IPS-11a (cell line): Measurements from ENCODE around the gene IGFBP6.

Experiments used
- H3K4me3 ChIP-seq: one replicate; pipeline ENCODE4 v1.5.1; 2013; ENCODE audit warnings: low read depth, low read length, control low read depth

IGFBP6 gene, protein sequence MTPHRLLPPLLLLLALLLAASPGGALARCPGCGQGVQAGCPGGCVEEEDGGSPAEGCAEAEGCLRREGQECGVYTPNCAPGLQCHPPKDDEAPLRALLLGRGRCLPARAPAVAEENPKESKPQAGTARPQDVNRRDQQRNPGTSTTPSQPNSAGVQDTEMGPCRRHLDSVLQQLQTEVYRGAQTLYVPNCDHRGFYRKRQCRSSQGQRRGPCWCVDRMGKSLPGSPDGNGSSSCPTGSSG

DNA sequence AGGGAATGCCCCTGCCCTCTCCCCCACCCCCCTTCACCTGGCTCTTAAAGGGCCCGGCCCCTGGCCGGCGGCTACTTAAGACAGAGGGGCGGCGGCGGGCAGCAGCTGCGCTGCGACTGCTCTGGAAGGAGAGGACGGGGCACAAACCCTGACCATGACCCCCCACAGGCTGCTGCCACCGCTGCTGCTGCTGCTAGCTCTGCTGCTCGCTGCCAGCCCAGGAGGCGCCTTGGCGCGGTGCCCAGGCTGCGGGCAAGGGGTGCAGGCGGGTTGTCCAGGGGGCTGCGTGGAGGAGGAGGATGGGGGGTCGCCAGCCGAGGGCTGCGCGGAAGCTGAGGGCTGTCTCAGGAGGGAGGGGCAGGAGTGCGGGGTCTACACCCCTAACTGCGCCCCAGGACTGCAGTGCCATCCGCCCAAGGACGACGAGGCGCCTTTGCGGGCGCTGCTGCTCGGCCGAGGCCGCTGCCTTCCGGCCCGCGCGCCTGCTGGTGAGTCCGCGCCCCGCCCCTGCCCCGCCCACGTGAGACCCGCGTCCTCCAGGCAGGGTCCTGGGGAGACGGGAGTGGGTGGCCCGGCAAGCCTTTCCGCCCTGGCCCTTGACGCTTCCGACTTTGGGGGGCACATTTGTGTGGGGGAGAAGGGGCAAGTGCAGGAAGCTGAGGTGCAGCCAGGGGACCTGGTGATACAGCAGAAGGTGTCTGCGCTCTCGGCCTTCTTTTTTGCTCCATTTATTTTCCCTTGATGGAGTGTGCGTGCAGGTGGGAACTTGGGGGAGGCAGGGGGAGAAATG lies at the start of gene IGFBP6:
Gene IGFBP6 (plus strand): TSS at position 104 of the 790 bp plus-strand sequence. CDS start 51 bp downstream, at position 155.
- H3K4me3 ChIP-seq = peak within 1 kb of the TSS; percentile 72

DNA sequence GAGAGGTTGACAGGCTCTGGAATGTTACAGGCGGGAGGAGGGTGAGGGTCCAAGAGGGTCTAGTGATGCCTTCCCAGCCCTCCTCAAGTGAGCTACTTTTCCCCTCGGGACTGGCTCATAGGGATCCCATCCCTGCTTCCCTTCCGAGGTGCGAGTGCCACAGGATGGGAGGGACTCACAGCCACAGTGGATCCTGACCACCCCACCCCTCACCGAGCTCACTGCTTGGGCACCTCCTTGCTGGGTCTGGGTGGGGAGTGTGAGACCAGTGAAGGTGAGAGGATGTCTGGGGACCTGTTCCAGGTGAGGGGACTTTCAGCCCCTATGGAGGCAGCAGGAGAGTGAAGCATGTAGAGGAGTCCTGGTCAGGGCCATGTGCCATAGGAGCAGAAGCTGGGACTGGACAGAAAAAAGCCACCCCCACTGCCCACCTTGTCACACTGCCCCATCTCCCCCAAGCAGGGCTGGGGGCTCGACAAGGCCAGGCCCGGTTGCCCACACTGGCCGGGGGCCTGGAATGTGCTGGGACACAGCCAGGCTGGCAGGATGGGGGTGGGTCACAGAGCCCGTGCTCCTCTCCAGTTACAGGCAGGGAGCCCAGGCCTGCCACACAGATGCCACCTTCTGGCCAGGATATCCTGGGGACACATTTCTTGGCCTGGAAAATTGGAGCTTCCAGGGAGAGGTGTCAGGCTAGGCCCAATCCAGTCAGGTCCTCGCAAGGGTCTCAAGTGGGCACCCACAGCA lies 49.3 kb upstream of the IGFBP6 start:
- H3K4me3 ChIP-seq = no peak overlapping the region

DNA sequence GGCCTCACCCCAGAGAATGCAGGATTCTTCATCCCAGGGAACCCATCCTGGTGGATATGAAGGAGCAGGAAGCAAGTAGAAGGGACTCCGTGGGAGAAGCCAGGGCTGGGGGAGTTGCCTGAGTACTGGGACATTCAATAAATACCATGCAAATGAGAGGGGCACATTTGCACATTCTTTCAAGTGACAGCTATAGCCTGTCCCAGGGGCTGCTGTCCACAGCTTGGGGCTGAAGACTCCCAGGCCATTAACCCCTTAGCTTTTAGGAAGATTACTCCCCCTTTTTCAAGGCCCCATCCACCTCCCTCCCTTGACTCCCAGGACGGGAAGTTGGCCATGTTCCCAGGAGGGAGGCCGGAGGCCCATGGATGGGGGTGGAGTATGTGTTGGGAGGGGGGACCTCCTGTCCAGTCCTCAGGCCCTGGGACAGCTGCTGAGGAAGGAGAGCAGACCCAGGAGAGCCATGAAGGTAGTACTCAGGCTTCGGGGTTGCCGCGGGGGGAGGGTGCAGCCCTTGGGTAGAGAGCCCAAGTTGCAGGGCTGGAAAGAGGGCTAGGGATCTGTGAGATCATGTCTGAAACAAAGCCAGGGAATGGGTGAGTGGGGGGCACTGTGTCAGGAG lies 48.6 kb upstream of the IGFBP6 start:
- no peak overlapping the region for H3K4me3 ChIP-seq

DNA sequence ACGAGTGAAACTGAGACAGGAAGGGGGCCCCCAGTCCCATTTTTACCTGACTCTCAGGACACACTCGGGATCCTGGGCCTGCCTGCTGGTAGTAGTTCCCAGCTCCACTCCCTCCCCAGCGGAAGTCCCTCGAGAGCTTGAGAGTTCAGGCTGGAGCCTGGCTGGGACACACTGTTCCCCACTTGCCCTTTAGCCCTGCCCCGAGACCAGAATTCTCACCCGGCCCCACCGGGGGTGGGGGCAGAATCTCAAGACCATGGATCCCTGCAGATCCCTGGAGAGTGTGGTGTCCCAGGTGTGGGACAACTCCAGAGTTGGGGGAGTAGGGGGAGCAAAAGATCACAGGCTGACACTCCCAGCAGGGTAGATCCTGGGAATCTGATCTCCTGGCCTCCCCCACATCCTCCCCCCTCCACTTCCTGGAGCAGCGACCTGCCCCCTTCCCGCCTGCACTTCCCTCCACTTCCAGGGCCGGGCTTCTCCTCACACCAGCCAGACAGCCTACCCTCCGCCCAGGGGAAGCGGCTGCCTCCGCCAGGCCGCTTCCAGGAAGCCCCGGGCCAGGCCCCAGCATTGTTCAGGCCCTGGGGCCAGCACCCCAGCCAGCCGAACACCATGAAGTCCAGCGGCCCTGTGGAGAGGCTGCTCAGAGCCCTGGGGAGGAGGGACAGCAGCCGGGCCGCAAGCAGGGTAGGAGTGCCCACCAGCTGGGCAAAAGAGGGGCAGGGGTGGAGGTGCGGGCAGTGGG lies 47.7 kb upstream of the IGFBP6 start, which contains the start of gene TNS2:
Gene TNS2 (plus strand): TSS at position 495 of the 748 bp plus-strand sequence. CDS start 121 bp downstream, at position 616.
- peak within 1 kb of the TSS; percentile 13 for H3K4me3 ChIP-seq

DNA sequence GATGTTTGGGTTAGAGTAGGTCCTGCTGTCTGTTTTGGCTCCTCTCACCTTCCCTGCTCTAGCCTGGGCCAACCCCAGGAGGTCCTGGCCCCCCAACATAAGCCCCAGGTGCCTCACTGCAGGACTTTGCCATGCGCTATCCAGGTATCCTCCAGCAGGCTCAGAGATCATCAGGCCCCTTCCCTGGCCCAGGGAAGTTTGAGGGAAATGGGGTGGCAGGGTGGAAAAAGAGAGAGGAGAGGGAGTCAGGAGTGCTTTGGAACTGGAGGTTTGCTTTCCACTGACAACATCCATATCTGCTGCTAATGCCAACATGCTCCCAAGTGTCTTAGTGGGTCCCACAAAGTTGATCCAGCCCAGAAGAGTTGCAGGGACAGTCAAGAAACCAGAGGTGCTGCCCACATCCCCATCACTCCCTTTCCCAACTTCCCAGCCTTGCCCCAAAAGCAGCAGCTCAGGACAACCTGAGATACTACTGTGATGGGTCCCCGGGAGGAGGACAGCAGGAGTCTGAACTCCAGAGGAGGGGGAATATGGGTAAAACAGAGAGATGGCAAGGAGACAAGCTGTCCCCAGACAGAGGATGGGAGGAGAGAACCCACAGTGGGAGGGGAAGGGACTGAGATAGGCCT lies 46.9 kb upstream of the IGFBP6 start:
- no peak overlapping the region for H3K4me3 ChIP-seq

DNA sequence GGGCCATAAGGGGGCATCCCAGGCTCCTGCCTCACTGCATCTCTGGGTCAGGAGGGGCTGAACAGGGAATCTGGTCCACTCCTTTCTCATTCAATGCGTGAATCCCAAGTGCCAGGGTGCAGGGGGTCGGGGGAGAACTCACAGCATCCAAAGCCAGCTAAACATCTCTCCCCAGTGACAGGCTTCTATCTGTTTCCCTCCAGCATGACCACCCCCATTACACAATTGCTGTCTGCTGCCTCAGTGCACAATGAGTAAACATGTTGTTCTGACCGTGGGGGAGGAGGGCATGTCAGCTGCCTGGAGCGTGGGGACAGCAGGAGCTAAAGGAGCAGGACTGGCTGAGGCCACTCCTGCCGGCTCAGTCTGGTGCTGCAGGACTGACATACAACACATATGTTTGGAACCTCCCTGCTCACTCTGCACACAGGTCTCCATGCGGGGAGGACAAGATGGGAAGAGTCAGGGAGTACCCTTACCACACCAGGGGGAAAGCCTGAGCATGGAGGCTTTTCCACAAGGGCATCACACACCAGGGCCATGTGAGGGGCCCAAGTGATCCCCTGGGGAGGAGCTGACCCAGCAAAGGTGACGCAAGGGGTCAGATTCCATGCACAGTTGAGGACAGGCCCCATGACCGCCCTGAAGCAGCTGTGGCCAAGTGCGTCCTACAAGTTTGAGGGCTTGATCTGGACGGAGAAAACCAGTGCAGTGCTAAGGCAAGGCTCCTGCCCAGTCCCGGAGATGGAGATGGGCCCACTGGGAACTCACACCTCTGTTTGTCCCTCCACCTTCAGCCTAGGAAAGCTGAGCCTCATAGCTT lies 46.2 kb upstream of the IGFBP6 start:
- no peak overlapping the region for H3K4me3 ChIP-seq

DNA sequence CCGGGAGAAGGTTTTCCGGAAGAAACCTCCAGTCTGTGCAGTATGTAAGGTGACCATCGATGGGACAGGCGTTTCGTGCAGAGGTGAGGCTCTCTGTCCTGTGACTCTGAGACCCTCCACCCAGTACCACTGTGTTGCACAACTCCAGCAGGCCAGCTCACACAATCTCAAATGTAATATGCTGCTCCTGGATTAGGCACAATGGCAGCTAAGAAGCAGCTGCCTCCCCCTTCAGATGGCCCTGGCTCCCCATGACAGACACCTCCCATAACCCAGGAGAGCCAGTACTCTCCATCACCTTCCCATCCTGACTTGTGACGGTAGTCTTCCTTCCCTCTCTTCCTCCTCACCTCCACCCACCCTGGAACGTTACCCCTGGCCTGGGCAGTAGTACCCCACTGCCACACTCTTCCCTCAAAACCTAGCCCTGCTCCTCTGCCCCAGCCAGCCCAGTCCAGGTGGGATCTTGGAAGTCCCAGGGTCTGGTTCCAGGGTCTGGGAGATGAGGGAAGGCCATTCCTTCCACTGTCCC lies 45.5 kb upstream of the IGFBP6 start:
- H3K4me3 ChIP-seq = no peak overlapping the region

DNA sequence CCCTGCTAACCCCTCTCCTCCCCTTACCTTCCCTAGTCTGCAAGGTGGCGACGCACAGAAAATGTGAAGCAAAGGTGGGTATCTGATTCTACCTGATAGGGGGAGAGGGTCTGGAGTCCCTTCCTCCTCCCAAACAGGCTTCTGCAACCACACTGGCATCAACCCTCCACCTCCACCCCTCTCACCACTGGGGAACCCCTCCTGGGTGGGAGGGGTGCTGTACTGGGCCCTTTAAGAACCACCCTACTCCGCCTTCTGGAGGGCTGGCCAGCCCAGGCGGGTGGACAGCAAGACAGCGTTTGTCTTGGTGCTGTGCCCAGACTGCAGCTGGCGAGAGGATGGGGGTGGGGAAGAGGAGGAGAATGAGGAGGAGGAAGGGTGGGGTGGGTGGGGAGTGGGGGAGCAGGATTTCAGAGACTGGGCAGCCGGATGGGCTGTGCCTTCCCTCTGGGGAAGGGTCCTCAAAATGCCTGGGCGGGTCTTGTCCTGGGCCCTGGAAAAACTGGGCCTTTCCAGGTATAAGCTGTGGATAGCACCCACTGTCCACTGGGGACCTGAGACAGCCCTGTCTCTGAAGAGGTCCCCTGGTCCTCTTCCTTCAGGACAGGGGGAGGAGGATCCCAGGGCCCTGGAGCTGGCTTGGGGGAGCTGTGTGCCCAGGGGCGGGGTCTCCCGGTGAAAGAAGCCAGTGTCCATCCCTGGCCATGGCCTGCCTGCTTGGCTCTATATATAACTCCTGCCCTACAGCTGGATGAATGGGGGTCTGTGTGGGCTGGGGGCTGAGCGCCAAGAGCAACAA lies 44.8 kb upstream of the IGFBP6 start:
- H3K4me3 ChIP-seq = no peak overlapping the region

DNA sequence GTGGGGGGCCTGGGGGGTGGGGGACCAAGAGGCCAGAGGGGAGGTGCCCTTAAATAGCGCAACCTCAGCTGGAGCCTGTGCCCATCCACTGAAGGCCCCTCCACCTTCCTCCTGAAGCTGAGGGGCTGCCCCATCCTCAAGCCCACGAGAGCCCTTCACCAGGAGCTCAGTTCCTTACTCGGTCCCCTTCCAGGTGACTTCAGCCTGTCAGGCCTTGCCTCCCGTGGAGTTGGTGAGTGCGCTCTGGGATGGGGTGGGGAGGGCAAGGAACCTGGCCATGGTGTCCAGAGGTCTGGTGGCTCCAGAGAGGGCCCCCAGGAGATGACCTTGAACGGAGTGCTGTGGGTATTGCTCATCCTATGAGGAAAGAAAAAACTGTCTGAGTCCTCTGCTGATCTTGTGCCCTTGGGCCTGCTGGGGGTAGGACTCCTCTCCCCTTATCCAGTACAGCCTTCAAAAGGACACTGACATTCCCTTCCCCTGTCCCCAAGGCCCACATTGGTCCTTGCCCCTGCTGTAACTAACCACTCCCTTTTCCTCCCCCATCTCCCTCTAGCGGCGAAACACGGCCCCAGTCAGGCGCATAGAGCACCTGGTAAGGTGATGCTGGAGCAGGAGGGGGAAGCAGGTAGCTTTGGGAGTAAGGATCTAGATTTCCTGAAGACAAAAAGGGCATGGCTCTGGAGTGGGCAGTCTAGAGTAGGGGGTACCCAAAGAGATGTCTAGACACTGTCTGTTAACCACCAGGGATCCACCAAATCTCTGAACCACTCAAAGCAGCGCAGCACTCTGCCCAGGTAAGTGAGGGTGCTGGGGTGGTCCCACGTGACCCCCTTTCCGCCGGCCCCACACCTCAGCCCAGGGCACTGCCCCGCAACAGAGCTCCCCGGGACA lies 44.0 kb upstream of the IGFBP6 start:
- H3K4me3 ChIP-seq = peak overlapping the region; percentile 79

DNA sequence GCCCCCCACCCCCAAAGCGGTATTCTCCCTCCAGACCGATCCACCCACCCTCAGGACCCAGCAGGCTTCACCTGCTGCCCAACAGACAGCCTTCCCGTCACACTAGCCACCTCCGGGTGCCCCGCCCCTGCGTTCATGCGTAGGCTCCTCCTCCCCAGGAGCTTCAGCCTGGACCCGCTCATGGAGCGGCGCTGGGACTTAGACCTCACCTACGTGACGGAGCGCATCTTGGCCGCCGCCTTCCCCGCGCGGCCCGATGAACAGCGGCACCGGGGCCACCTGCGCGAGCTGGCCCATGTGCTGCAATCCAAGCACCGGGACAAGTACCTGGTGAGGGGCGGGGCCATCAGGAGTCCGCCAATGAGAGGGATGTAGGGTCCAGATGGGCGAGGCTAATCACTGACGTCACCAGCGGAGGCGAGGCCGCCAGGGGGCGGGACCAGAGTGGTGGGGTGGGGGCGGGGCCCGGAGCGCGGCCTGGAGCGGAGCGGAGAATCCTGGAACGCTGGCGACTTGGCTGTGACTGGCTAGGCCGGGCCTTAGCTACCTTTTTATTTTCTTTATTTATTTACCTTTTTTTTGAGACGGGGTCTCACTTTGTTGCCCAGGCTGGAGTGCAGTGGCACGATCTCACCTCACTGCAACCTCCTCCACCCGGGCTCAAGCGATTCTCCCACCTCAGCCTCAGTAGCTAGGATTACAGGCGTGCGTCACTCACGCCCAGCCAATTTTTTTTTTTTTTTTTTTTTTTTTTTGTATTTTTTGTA lies 43.2 kb upstream of the IGFBP6 start:
- H3K4me3 ChIP-seq = peak overlapping the region; percentile 79

DNA sequence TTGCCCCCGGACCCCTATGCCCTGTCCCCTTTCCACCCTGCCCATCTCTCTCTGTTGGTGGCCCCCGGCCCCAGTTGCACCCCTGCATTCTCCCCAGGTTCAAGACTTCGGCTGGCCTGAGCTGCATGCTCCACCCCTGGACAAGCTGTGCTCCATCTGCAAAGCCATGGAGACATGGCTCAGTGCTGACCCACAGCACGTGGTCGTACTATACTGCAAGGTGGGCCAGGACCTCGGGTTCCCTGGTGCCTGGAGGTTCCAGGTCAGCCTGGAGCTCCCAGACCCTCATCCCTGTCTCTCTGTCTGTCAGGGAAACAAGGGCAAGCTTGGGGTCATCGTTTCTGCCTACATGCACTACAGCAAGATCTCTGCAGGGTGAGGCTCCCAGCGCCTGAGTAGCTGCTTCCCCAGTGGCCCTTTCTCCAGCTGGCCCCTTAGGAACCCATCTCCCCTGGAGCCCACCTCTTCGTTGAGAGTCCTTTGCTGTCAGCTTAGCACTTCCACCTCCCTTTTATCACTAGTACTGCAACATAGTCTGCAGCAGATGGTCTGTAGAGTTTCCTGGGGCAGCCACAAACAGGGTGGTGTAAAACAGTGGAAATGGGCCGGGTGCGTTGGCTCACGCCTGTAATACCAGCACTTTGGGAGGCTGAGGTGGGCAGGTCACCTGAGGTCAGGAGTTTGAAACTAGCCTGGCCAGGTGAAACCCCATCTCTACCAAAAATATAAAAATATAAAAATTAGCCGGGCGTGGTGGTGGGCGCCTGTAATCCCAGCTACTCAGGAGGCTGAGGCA lies 41.8 kb upstream of the IGFBP6 start:
- no peak overlapping the region for H3K4me3 ChIP-seq

DNA sequence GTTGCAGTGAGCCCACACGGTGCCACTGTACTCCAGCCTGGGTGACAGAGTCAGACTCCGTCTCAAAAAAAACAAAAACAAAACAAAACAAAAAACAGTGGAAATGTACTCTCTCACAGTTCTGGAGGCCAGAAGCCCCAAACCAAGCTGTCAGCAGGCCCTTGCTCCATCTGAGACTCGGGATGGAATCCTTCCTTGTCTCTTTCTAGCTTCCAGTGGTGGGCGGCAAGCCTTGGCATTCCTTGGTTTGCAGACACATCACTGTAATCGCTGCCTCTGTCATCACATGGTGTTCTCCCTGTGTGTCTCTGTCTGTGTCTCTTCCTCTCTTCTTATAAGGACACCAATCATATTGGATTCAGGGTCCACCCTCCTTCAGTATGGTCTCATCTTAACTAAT lies 41.2 kb upstream of the IGFBP6 start:
- H3K4me3 ChIP-seq = no peak overlapping the region

DNA sequence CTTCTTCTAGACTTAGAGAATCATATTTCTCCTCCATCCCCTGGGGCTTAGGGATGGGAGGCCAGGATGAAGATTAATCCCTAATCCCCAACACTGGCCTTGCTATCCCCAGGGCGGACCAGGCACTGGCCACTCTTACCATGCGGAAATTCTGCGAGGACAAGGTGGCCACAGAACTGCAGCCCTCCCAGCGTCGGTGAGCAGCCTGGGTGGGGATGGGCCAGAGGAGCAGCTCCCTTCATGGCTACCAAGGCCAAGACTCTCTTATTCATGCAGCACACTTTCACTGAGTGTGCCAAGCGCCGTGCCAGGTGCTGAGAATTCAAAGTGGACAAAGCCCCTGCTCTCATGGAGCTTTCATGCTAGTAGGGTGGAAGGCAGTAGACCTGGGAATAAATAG lies 40.6 kb upstream of the IGFBP6 start:
- no peak overlapping the region for H3K4me3 ChIP-seq

DNA sequence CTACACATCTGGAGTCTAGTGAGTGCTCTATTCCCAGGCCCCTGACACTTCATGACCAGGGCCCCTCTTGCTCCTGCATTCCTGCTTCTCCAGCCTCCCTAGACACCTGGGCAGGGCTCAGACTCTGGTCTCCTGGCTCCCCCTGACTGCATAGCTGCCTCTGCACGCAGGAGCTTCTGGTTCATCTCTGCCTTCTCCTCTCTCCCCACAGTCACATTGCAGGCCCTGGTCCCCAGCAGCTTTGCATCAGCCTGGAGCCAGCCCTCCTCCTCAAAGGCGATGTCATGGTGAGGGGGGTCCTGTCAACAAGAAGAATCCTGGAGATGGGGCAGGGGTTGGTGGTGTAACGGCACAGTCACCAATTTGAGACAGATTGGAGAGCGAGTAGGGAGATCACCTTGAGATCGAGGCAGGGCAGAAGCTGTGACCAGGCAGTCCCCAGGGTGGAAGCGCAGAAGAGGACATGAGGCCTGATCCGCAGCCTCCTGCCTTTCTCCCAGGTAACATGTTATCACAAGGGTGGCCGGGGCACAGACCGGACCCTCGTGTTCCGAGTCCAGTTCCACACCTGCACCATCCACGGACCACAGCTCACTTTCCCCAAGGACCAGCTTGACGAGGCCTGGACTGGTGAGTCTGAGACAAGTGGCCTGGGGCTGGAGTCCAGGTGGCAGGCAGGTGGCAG lies 39.5 kb upstream of the IGFBP6 start:
- H3K4me3 ChIP-seq = no peak overlapping the region
